Activated naive CD8-positive, alpha-beta T cell treated with anti-CD3 and anti-CD28 coated beads, Interleukin-2, amount 50 U/mL, for 24 hours (primary cell): ENCODE results near the gene ABHD14A.

Source experiments
- ATAC-seq: fragments of 150-1000 bp; cut with Tn5 transposase; one replicate; pipeline ENCODE4 v1.10.0; 2021
- DNase-seq: peaks from one replicate; pipeline ENCODE4 v3.0.0; 2021
- H3K27ac Mint-ChIP-seq: one replicate; pipeline ENCODE4 v1.8.0; 2021; ENCODE audit warnings: mild to moderate bottlenecking, mixed read lengths
- H3K27me3 Mint-ChIP-seq: one replicate; pipeline ENCODE4 v1.8.0; 2021; ENCODE audit warnings: mixed read lengths
- H3K36me3 Mint-ChIP-seq: one replicate; pipeline ENCODE4 v1.8.0; 2021; ENCODE audit warnings: low read depth, mixed read lengths
- H3K4me1 Mint-ChIP-seq: one replicate; pipeline ENCODE4 v1.8.0; 2021; ENCODE audit warnings: mixed read lengths
- H3K4me3 Mint-ChIP-seq: one replicate; pipeline ENCODE4 v1.8.0; 2021; ENCODE audit warnings: mild to moderate bottlenecking, moderate library complexity, mixed read lengths
- H3K9me3 Mint-ChIP-seq: one replicate; pipeline ENCODE4 v1.8.0; 2021; ENCODE audit warnings: mixed read lengths

The ABHD14A gene

DNA sequence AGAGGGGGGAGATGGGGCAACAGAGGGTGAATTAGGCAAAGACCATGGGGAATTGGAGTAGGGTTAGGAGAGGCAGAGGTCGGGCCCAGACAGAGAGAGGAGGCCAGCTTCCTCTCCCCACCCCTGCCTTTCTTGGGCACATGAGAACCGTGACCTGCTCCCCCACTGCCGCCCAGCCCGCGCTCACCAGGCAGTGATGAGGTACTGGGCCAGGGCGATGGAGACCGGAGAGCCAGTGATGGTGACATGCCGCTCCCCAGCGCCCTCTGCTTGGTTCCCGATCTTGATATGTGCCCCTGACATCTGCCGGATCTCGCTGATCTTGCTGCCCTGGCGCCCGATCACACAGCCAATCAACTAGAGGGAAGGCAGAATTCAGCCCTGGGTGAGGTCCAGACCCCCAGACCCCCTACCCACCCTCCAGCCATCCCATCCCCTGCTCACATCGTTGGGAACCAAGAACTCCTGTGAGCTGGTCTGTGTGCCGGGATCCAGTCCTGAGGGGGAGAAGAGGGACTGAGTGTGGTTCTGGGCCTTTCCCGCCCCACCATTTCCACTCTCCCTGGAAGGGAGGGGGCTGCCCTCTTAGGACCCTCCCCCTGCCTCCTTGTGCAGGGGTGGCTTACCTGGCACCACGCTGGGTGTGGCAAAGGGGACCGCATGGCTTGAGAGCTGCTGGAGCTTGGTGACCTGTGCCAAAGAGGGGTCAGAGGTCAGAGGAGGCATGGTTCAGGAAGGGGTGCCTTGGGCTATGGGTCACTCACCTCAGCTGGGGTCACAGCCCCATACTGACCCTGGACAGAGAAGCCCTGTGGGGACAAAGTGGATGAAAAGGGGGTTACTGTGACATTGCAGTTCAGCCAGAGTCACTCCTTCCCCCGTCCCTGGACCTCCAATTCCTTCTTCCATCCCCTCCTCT, 16.0 kb upstream of the ABHD14A start:
- H3K4me3 Mint-ChIP-seq = no peak overlapping the region

DNA sequence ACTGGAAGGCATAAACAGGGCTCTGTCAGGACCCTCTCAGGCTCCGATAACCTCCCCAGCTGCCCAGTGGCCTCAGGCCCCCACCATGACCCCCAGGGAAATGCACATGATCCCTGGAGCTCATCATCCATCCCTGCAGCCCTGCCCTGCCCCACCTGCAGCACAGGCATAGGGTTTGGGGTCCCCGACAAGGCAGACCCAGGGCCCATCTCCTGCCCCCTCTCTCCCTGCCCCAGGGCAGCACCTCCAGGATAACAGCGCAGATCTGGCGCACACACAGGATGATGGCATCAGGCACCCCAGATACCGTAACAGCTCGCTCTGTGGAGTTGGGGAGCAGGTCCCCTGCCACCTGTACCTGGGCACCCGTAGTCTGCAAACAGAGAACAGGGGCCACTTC, 15.2 kb upstream of the ABHD14A start:
- H3K27ac Mint-ChIP-seq = no peak overlapping the region
- no peaks in the 10 kb centered on the region for H3K36me3 Mint-ChIP-seq
- H3K4me3 Mint-ChIP-seq = no peak overlapping the region
- DNase-seq = no peak
- no peak for ATAC-seq
- no peaks in the 10 kb centered on the region for H3K4me1 Mint-ChIP-seq
- H3K27me3 Mint-ChIP-seq = peaks cover 19% of the 10 kb centered on the region
- no peaks in the 10 kb centered on the region for H3K9me3 Mint-ChIP-seq

More for the DNA sequence above, 16.0 kb upstream of the ABHD14A start:
- ATAC-seq (no peak), DNase-seq (no peak)
- Mint-ChIP-seq H3K9me3 (no peaks in the 10 kb centered on the region), H3K4me1 (no peaks in the 10 kb centered on the region), H3K27ac (no peak overlapping the region), H3K36me3 (no peaks in the 10 kb centered on the region), H3K27me3 (peaks cover 25% of the 10 kb centered on the region)

GRCh38 chr3:51960386-51960785, 14.5 kb upstream of the ABHD14A start:
- no peak overlapping the region for H3K4me3 Mint-ChIP-seq
- no peaks in the 10 kb centered on the region for H3K36me3 Mint-ChIP-seq
- H3K27me3 Mint-ChIP-seq = peaks cover 11% of the 10 kb centered on the region
- DNase-seq (no peak), ATAC-seq (no peak)
- no peaks in the 10 kb centered on the region for H3K4me1 Mint-ChIP-seq
- no peaks in the 10 kb centered on the region for H3K9me3 Mint-ChIP-seq
- H3K27ac Mint-ChIP-seq = no peak overlapping the region

DNA sequence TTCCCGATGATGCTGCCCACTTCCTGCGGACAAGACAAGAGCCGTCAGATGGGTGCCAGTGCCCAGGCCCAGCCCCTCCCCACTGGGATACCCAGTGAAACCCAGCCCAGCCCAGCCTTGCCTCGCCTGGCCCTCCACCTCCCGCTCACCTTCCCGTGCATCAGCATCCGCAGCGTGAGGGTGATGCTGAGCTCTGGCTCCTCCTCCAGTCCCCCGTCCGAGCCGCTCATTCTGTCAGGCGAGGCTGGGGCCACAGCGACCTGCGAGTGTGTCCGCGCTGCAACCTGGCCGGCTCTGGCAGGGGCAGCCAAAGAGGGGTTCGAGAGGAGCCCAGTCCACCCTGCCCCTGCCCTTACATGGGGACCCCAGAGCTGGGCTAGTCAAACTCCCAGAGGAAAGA, 13.9 kb upstream of the ABHD14A start:
- no peak for DNase-seq
- Mint-ChIP-seq H3K4me3 (no peak overlapping the region), H3K9me3 (no peaks in the 10 kb centered on the region), H3K27ac (no peak overlapping the region), H3K27me3 (peaks cover 11% of the 10 kb centered on the region), H3K4me1 (no peaks in the 10 kb centered on the region), H3K36me3 (no peaks in the 10 kb centered on the region)
- ATAC-seq = no peak

DNA sequence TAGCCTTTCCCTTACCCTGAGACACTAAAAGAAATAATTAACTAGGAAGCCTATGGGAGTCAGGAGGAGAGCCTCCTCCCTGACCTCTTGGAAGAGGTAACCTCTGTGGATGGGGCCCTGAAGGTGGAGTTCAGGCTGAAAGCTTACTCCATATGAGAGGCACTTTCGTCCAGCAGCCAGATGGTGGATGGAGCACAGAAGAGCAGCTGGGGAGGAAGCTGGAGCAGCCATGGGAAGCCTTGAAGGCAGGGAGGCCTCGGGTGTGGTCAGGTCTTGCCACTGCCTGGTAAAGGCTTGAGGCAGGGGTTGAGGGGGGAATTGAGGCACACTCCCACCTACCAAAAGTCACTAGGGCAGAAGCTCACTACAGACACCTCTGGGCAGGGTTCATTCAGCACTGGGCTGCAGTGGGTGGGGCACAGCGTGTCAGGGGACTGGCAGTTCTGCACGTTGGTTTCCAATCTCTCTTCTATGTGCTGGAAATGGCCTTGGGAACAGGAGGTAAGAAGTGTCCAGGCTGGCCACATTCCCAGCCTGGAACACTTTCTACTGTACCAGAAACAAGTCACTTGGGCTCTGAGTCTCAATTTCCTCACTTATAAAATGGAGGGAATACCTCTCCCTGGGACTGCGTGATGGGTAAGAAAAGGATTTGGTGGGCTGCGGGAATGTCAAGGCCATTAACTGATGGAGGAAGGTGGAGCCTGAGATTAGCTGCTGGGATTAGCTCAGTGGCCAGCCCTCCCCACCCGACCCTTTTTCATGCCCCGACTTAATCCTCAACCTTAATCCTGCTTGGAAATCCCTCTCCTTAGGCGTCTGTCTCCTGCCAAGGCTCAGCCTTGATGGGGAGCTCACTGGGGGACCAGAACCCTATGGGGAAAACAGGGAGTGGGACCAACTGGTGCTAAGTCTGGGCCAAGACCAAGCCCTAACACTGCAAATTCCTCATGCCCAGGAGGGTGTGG, 13.0 kb upstream of the ABHD14A start:
- Mint-ChIP-seq H3K4me3 (no peak overlapping the region), H3K27me3 (peaks cover 6% of the 10 kb centered on the region), H3K4me1 (peaks cover 3% of the 10 kb centered on the region), H3K27ac (no peak overlapping the region), H3K36me3 (no peaks in the 10 kb centered on the region), H3K9me3 (no peaks in the 10 kb centered on the region)
- DNase-seq (no peak), ATAC-seq (no peak)

GRCh38 chr3:51962854-51963530, 11.9 kb upstream of the ABHD14A start:
- H3K4me1 Mint-ChIP-seq = peaks cover 3% of the 10 kb centered on the region
- no peak for ATAC-seq
- H3K27me3 Mint-ChIP-seq = peaks cover 3% of the 10 kb centered on the region
- H3K4me3 Mint-ChIP-seq = no peak overlapping the region
- DNase-seq = no peak
- no peak overlapping the region for H3K27ac Mint-ChIP-seq
- no peaks in the 10 kb centered on the region for H3K36me3 Mint-ChIP-seq
- H3K9me3 Mint-ChIP-seq = no peaks in the 10 kb centered on the region

- DNase-seq = no peak
- no peaks in the 10 kb centered on the region for H3K9me3 Mint-ChIP-seq
- H3K27ac Mint-ChIP-seq = no peak overlapping the region
Measured at GRCh38 chr3:51963951-51964451, 10.9 kb upstream of the ABHD14A start.

GRCh38 chr3:51964521-51964920, 10.3 kb upstream of the ABHD14A start:
- H3K4me3 Mint-ChIP-seq = no peak overlapping the region
- DNase-seq (no peak), ATAC-seq (no peak)
- H3K36me3 Mint-ChIP-seq = peaks cover 4% of the 10 kb centered on the region
- H3K27ac Mint-ChIP-seq = no peak overlapping the region
- H3K4me1 Mint-ChIP-seq = peaks cover 9% of the 10 kb centered on the region
- no peaks in the 10 kb centered on the region for H3K9me3 Mint-ChIP-seq
- no peaks in the 10 kb centered on the region for H3K27me3 Mint-ChIP-seq

More at GRCh38 chr3:51963951-51964451, 10.9 kb upstream of the ABHD14A start:
- Mint-ChIP-seq H3K27me3 (no peaks in the 10 kb centered on the region), H3K4me3 (no peak overlapping the region), H3K36me3 (peaks cover 3% of the 10 kb centered on the region), H3K4me1 (peaks cover 7% of the 10 kb centered on the region)
- no peak for ATAC-seq

DNA sequence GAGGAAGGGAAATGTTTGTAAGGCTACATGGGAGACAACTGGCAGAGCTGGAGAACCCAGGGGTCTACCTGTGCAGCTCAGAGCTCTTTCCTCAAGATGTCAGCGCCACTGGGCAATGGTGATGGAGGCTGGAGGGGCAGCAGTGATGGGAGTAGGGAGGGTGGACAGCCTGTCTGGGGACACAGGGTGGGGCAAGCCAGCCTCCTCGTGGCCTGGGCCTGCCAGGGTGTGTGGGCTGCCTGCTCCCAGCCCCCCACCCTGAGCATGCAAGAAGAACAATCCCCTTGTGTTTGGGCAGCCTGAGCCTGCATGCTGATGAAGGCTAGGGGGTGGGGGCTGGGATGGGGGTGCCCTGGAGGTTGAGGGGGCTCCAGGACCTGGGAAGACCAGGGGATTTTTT, 8.8 kb upstream of the ABHD14A start:
- Mint-ChIP-seq H3K27me3 (no peaks in the 10 kb centered on the region), H3K36me3 (peaks cover 4% of the 10 kb centered on the region), H3K27ac (no peak overlapping the region), H3K4me3 (peak overlapping the region; percentile 36), H3K9me3 (no peaks in the 10 kb centered on the region), H3K4me1 (peaks cover 11% of the 10 kb centered on the region)
- no peak for ATAC-seq
- DNase-seq = no peak

GRCh38 chr3:51966486-51966885, 8.4 kb upstream of the ABHD14A start:
- DNase-seq (no peak), ATAC-seq (no peak)
- Mint-ChIP-seq H3K36me3 (peaks cover 4% of the 10 kb centered on the region), H3K27me3 (no peaks in the 10 kb centered on the region), H3K4me3 (peak overlapping the region; percentile 71), H3K27ac (no peak overlapping the region), H3K4me1 (peaks cover 14% of the 10 kb centered on the region), H3K9me3 (no peaks in the 10 kb centered on the region)

- Mint-ChIP-seq H3K4me1 (peaks cover 14% of the 10 kb centered on the region), H3K9me3 (no peaks in the 10 kb centered on the region), H3K27me3 (no peaks in the 10 kb centered on the region), H3K36me3 (peaks cover 4% of the 10 kb centered on the region), H3K4me3 (peak overlapping the region; percentile 71), H3K27ac (no peak overlapping the region)
- peak; percentile 7 for ATAC-seq
- DNase-seq = peak; percentile 43
Measured at GRCh38 chr3:51966922-51967383, 7.9 kb upstream of the ABHD14A start.

GRCh38 chr3:51967384-51968169, 7.3 kb upstream of the ABHD14A start, which contains the start of gene PCBP4:
PCBP4 (minus strand) TSS chr3:51967454; CDS start chr3:51961240, 6,214 bp downstream.
- Mint-ChIP-seq H3K27me3 (no peaks in the 10 kb centered on the region), H3K9me3 (no peaks in the 10 kb centered on the region), H3K4me1 (peaks cover 16% of the 10 kb centered on the region), H3K4me3 (peak within 1 kb of the TSS; percentile 71), H3K36me3 (peaks cover 4% of the 10 kb centered on the region), H3K27ac (no peak within 1 kb of the TSS)
- no peak for DNase-seq
- ATAC-seq = peak; percentile 56

GRCh38 chr3:51968170-51968775, 6.6 kb upstream of the ABHD14A start:
- H3K27me3 Mint-ChIP-seq = no peaks in the 10 kb centered on the region
- H3K4me3 Mint-ChIP-seq = peak overlapping the region; percentile 69
- no peaks in the 10 kb centered on the region for H3K9me3 Mint-ChIP-seq
- DNase-seq (no peak), ATAC-seq (no peak)
- H3K36me3 Mint-ChIP-seq = peaks cover 4% of the 10 kb centered on the region
- peaks cover 17% of the 10 kb centered on the region for H3K4me1 Mint-ChIP-seq
- no peak overlapping the region for H3K27ac Mint-ChIP-seq
